H9 (cell line): ENCODE data around the gene SELENBP1. TPM values are rescaled to one million over a fixed set of nuclear protein-coding genes. Genes with fewer than 3 reads are reported as not detected.

Source experiments
- DNase-seq: peaks from one replicate; pipeline ENCODE4 v3.0.0-alpha.2; 2017
- H2AFZ ChIP-seq: one replicate; pipeline ENCODE4 v1.6.1; 2013; ENCODE audit warnings: mild to moderate bottlenecking, low read length, control low read depth, moderate library complexity
- H2AK5ac ChIP-seq: 2 replicates; pipeline ENCODE4 v1.6.1; 2013; ENCODE audit warnings: low read length, control low read depth, mixed read lengths; ENCODE audit not compliant: insufficient read length
- H2BK120ac ChIP-seq: one replicate; pipeline ENCODE4 v1.6.1; 2013; ENCODE audit warnings: low read depth, mild to moderate bottlenecking, low read length, control low read depth, inconsistent platforms; ENCODE audit not compliant: poor library complexity, severe bottlenecking
- H2BK12ac ChIP-seq: 2 replicates; pipeline ENCODE4 v1.6.1; 2013; ENCODE audit warnings: low read length, control low read depth, mixed read lengths, low read depth; ENCODE audit not compliant: insufficient read length
- H2BK15ac ChIP-seq: 2 replicates; pipeline ENCODE4 v1.6.1; 2013; ENCODE audit warnings: low read depth, low read length, control low read depth
- H2BK20ac ChIP-seq: one replicate; pipeline ENCODE4 v1.6.1; 2013; ENCODE audit warnings: low read depth, mild to moderate bottlenecking, low read length, control low read depth, inconsistent platforms; ENCODE audit not compliant: poor library complexity, severe bottlenecking
- H2BK5ac ChIP-seq: 2 replicates; pipeline ENCODE4 v1.6.1; 2013; ENCODE audit warnings: low read length, control low read depth, mixed read lengths; ENCODE audit not compliant: insufficient read length
- H3K14ac ChIP-seq: 2 replicates; pipeline ENCODE4 v1.6.1; 2013; ENCODE audit warnings: low read length, control low read depth; ENCODE audit not compliant: insufficient read depth
- H3K18ac ChIP-seq: 2 replicates; pipeline ENCODE4 v1.6.1; 2013; ENCODE audit warnings: low read depth, mild to moderate bottlenecking, mixed read lengths, low read length, control low read depth; ENCODE audit not compliant: insufficient read length
- H3K23ac ChIP-seq: 2 replicates; pipeline ENCODE4 v1.6.1; 2013; ENCODE audit warnings: low read length, control low read depth, mixed read lengths, low read depth; ENCODE audit not compliant: insufficient read length
- H3K23me2 ChIP-seq: 2 replicates; pipeline ENCODE4 v1.6.1; 2013; ENCODE audit warnings: low read depth, mild to moderate bottlenecking, mixed read lengths, low read length, control low read depth; ENCODE audit not compliant: insufficient read length, poor library complexity, severe bottlenecking
- H3K27ac ChIP-seq: 2 replicates; pipeline ENCODE4 v1.5.1; 2013; ENCODE audit warnings: low read length, control low read depth, mixed read lengths, low read depth; ENCODE audit not compliant: insufficient read length
- H3K27me3 ChIP-seq: 2 replicates; pipeline ENCODE4 v1.6.1; 2013; ENCODE audit warnings: low read length, control low read depth, inconsistent platforms; ENCODE audit not compliant: insufficient read depth
- H3K4ac ChIP-seq: 2 replicates; pipeline ENCODE4 v1.6.1; 2013; ENCODE audit warnings: low read depth, mild to moderate bottlenecking, control low read depth, inconsistent platforms, low read length, moderate library complexity
- H3K4me1 ChIP-seq: 2 replicates; pipeline ENCODE4 v1.6.1; 2013; ENCODE audit warnings: low read length, control low read depth, inconsistent platforms; ENCODE audit not compliant: insufficient read depth
- H3K4me2 ChIP-seq: 2 replicates; pipeline ENCODE4 v1.6.1; 2013; ENCODE audit warnings: low read length, control low read depth, mixed read lengths; ENCODE audit not compliant: insufficient read length, insufficient read depth
- H3K56ac ChIP-seq: 2 replicates; pipeline ENCODE4 v1.6.1; 2013; ENCODE audit warnings: low read depth, mild to moderate bottlenecking, mixed read lengths, low read length, control low read depth; ENCODE audit not compliant: insufficient read length
- H3K79me1 ChIP-seq: 2 replicates; pipeline ENCODE4 v1.6.1; 2013; ENCODE audit warnings: low read depth, mild to moderate bottlenecking, moderate library complexity, low read length, control low read depth, inconsistent platforms; ENCODE audit not compliant: insufficient read depth, poor library complexity, severe bottlenecking
- H3K79me2 ChIP-seq: 2 replicates; pipeline ENCODE4 v1.6.1; 2013; ENCODE audit warnings: low read length, control low read depth, inconsistent platforms; ENCODE audit not compliant: insufficient read depth
- H3K9ac ChIP-seq: 2 replicates; pipeline ENCODE4 v1.6.1; 2013; ENCODE audit warnings: low read length, control low read depth, mixed read lengths; ENCODE audit not compliant: insufficient read length; ENCODE audit errors: extremely low read depth
- H3K9me3 ChIP-seq: one replicate; pipeline ENCODE4 v1.6.1; 2013; ENCODE audit warnings: low read depth, low read length, inconsistent platforms; ENCODE audit not compliant: control insufficient read depth
- H3T11ph ChIP-seq: one replicate; pipeline ENCODE4 v1.6.1; 2013; ENCODE audit warnings: mild to moderate bottlenecking, low read length, control low read depth, inconsistent platforms
- H4K20me1 ChIP-seq: one replicate; pipeline ENCODE4 v1.6.1; 2013; ENCODE audit not compliant: control insufficient read depth, insufficient read length, insufficient read depth
- H4K5ac ChIP-seq: 2 replicates; pipeline ENCODE4 v1.6.1; 2013; ENCODE audit warnings: low read depth, mild to moderate bottlenecking, mixed read lengths, low read length, control low read depth; ENCODE audit not compliant: insufficient read length
- H4K8ac ChIP-seq: replicated peaks from 2 replicates; pipeline ENCODE4 v1.6.1; 2013; ENCODE audit warnings: low read length, control low read depth, mixed read lengths, low read depth; ENCODE audit not compliant: insufficient read length
- H4K91ac ChIP-seq: 2 replicates; pipeline ENCODE4 v1.6.1; 2013; ENCODE audit warnings: low read depth, mild to moderate bottlenecking, moderate library complexity, mixed read lengths, low read length, control low read depth; ENCODE audit not compliant: insufficient read length
- H3K27ac Mint-ChIP-seq, 3 experiments: 2 replicates in 2 of 3; 3 replicates in 1 of 3; pipeline ENCODE4 v1.8.0; 2020 to 2021; ENCODE audit warnings: mixed read lengths in 3 of 3, mild to moderate bottlenecking in 1 of 3, moderate library complexity in 1 of 3
- H3K27me3 Mint-ChIP-seq: 2 replicates; pipeline ENCODE4 v1.8.0; 2021; ENCODE audit warnings: low read depth, mild to moderate bottlenecking, moderate library complexity, mixed read lengths
- H3K36me3 Mint-ChIP-seq, 3 experiments: 2 replicates in 2 of 3; 3 replicates in 1 of 3; pipeline ENCODE4 v1.8.0; 2020 to 2021; ENCODE audit warnings: low read depth in 3 of 3, mixed read lengths in 3 of 3; ENCODE audit not compliant: insufficient read depth in 1 of 3
- H3K4me1 Mint-ChIP-seq, 2 experiments: 2 replicates each; pipeline ENCODE4 v1.8.0; 2020; ENCODE audit warnings: mixed read lengths in 2 of 2
- H3K4me3 Mint-ChIP-seq, 2 experiments: 2 replicates in 1 of 2; 3 replicates in 1 of 2; pipeline ENCODE4 v1.8.0; 2020 to 2021; ENCODE audit warnings: mild to moderate bottlenecking in 2 of 2, mixed read lengths in 2 of 2, moderate library complexity in 1 of 2
- H3K9me3 Mint-ChIP-seq, 2 experiments: 2 replicates in 1 of 2; 3 replicates in 1 of 2; pipeline ENCODE4 v1.8.0; 2020; ENCODE audit warnings: mild to moderate bottlenecking in 2 of 2, mixed read lengths in 2 of 2, moderate library complexity in 1 of 2
- CTCF ChIP-seq: fragments of 200-600 bp; sonication (generic); conservative IDR thresholded peaks from 3 replicates; pipeline ENCODE4 v1.8.0; 2021; ENCODE audit warnings: antibody characterized with exemption, mild to moderate bottlenecking
- WGBS: extraction: QIAGEN DNeasy Blood & Tissue Kit; methylation state at CpG from one replicate; pipeline ENCODE4 v1.1.7; 2013; ENCODE audit warnings: missing lambda C conversion rate, low lambda C conversion rate, mixed read lengths; ENCODE audit not compliant: insufficient read length; ENCODE audit errors: extremely low coverage; 5-methylcytosine and 5-hydroxymethylcytosine counted together
- total RNA-seq: library from RNA; stranded (reverse); gene quantifications from 2 replicates; pipeline ENCODE4 v1.2.1, GENCODE V29; 2021

Gene SELENBP1
- total RNA-seq, 1 experiment from 2014 or later: 14.2 TPM

- no peak for DNase-seq
- no peak overlapping the region for H2BK5ac ChIP-seq
- no peak overlapping the region for H3K23ac ChIP-seq
- H3K27ac ChIP-seq: no peak overlapping the region
- no peak overlapping the region for H2BK20ac ChIP-seq
- no peak overlapping the region for H4K8ac ChIP-seq
- Mint-ChIP-seq H3K4me3 (no peak overlapping the region), H3K36me3 (peaks cover 28 to 46% (median 42%) of the 10 kb centered on the region in 3 experiments), H3K27ac (peak overlapping the region in 2 of 3 experiments; percentile 39 to 64; a peak in 2 of 7 replicates), H3K4me1 (peaks cover 14 to 19% of the 10 kb centered on the region in 2 experiments), H3K27me3 (no peaks in the 10 kb centered on the region), H3K9me3 (no peaks in the 10 kb centered on the region)
- H3K9ac ChIP-seq: no peak overlapping the region
- H3K4ac ChIP-seq: no peak overlapping the region
- H2AFZ ChIP-seq: no peak overlapping the region
- no peak overlapping the region for H3K56ac ChIP-seq
- no peaks in the 10 kb centered on the region for H3K27me3 ChIP-seq
- H4K20me1 ChIP-seq: peaks cover 2% of the 10 kb centered on the region
- no peak overlapping the region for H4K5ac ChIP-seq
- H2BK12ac ChIP-seq: no peak overlapping the region
- H3K79me2 ChIP-seq: peaks cover 1% of the 10 kb centered on the region; the same call in 1 of the 2 replicates
- no peak overlapping the region for H3K14ac ChIP-seq
- H3K23me2 ChIP-seq: peaks cover 9% of the 10 kb centered on the region
- no peak overlapping the region for H3T11ph ChIP-seq
- peaks cover 9% of the 10 kb centered on the region for H3K79me1 ChIP-seq
- no peak for TF ChIP-seq CTCF
- H3K4me2 ChIP-seq: no peak overlapping the region
- no peak overlapping the region for H3K18ac ChIP-seq
- H4K91ac ChIP-seq: no peak overlapping the region
- H2AK5ac ChIP-seq: no peak overlapping the region
- no peaks in the 10 kb centered on the region for H3K4me1 ChIP-seq
- H2BK120ac ChIP-seq: no peak overlapping the region
- no peaks in the 10 kb centered on the region for H3K9me3 ChIP-seq
- WGBS: no CpG with 5 or more reads among the region's 6 CpGs
- no peak overlapping the region for H2BK15ac ChIP-seq
Measured at GRCh38 chr1:151342569-151342968, 29.9 kb downstream of the SELENBP1 start.
